GM21515 (cell line): Measurements from ENCODE around the gene WDR7.
"Not testable (repeated sequence)": the region's sequence is repeated elsewhere in the genome, so short reads cannot be mapped to it uniquely, and the experiment has no call there.

Experiments used
- ATAC-seq: cut with Tn5 transposase; IDR thresholded peaks from one replicate; pipeline ENCODE4 v1.9.1; 2021; ENCODE audit not compliant: unreplicated experiment

The WDR7 gene

DNA sequence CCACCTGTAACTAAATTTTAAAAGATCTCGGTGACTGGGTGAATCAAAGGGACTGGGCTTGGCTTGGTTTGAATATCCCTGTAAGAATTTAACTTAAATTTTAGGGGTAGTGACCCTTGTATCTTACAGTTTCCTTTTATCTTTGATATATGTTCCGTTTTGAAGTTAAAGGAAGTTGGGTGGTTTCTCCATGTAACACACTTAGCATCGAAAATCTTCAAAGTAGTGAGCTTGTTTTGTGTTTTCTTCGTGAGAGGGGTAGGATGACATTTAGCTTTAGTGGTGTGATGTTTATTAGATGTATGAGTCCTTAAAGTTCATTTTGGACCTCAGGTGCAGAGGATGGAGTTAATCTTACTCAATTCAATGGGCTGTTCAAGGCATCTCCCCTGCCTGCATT is 1.6 kb downstream of the WDR7 start:
- no peak for ATAC-seq

DNA sequence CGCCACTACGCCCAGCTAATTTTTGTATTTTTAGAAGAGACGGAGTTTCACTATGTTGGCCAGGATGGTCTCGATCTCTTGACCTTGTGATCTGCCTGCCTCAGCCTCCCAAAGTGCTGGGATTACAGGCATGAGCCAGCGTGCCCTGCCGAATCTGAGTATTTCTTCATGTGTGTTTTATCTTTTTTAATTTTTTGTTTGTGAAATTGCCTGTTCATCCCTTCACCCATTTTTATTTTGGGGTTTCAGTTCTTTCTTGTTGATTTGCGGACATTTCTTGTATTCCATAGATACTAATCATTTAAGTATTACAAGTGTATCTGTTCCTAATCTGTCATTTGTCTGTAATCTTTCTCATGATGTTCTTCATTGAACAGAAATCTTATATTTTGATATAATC is 3.1 kb downstream of the WDR7 start:
- ATAC-seq: not testable (repeated sequence)

DNA sequence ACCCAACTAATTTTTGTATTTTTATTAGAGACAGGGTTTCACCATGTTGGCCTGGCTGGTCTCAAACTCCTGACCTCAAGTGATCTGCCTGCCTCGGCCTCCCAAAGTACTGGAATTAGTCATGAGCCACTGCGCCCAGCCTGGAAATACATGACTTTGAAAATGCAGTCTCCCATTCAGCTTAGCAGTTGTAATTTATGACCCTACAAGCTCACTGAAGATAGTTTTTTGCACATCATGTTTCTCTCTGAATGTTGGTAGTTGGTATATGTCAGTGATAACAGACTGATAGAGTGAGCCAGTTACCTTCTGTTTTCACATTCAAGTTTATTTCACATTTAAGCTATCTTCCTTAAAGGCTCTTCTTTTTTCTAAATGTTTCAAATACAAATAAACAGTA is 7.1 kb downstream of the WDR7 start:
- ATAC-seq: no peak

DNA sequence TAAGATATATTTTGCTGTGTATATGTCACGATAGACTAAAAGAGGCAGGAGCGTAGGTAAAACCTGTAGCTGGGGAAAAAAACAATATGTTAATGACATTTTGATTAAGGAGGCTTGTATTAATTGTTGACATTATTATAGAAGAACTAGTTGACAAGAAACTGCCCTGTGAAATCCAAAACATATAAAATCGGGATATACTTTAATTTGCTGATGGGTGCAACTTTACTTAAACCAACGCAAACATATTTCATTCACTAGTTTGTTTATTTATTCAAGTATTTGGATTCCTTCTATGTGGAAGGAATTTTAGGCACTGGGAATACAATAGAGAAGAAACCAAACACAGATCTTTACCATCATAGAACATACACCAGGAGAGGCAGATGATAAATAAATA is 8.0 kb downstream of the WDR7 start:
- no peak for ATAC-seq

DNA sequence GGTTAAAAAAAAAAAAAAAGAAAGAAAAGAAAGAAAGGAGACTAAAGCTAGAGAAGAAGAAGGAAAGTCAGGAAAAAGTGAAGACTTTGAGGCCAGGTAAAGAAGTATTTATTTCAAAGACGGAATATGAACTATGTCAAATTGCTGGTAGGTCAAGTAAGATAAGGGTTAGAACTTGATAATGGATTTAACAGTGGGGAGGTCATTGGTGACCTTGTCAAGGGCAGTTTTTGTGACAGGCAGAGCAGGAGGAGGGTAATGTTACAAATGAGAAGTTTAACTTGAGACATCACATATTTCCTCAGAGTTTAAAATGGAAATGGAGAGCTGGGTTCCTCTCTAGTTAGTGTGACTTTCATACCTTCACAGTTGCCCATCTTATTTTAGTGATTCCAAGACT is 9.5 kb downstream of the WDR7 start:
- ATAC-seq: no peak

DNA sequence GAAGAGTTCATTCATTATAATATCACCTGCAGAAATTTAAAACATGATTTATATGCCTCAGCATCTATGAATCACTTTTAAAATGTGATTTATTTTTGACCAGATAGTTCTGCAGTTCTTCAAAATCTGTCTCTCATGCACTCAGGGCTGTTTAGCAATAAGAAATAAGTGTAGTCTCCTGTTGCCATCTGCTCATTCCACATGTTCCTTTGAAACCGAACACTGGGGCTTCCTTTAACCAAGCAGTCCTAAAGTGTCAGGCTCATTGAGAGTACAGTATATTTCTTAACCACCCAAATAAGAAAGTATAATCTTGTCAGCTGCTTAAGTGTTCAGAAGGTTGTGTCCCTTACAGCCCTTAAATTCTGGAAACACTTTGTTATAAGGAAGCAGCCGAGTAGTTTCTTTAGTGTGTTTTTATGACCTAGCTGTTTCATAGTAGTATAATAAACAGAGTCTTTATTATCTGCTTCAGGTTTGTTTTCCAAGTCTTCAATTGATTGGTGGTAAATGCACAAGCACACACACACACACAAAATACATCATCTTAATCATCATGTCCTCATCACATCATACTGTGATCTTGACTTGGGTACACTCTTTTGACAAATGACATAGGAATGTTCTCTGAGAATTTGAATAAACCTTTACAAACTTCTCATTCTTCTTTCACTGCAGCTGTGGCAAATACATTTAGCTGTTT is 10.4 kb downstream of the WDR7 start:
- no peak for ATAC-seq

DNA sequence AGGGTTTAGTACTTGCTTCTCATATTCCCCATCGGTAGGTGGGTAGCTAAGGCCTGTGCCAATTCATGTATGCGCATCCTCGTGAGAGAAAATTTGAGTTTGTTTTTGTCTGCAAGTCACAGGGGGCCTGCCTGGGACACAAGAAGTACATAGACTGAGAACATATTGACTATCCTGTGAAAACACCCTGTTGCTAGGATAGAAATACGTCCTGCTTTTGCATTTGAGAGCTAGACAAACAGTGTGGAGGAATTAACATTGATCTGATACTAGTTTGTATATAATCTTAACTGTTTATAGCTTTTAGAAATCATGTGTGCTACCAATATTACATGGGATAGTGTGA is 10.9 kb downstream of the WDR7 start:
- no peak for ATAC-seq

DNA sequence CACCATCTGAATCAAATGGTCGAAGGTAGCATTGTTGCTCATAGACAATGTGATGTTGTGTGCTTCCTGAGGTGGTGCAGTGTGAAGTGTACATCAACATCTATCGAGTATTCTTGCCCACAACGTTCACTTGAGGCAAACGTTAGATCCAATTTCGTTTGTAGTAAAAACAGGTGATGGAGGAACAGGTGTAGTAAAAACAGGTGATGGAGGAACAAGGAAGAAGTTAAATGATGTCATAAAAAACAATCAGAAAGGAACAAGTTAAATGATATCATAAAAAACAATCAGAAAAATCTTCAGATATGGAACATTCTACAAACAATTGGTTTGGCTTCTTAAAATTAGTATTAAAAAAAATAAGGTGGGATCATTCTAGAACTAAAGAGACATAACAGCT is 11.3 kb downstream of the WDR7 start:
- no peak for ATAC-seq

DNA sequence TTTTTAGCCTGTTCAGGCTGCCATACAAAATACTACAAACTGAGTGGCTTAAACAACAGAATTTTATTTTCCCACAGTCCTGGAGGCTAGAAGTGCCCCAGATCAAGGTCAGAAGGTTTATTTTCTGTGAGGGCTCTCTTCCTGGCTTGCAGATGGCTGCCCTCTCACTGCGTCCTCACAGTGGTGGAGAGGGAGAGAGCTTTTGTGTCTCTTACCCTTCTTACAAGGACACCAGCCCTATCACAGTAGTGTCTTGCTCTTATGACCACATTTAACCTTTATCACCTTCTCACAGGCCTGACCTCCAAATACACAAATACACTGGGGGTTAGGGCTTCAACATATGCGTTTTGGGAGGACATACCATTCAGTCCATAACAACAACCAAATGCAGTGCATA is 11.7 kb downstream of the WDR7 start:
- no peak for ATAC-seq

DNA sequence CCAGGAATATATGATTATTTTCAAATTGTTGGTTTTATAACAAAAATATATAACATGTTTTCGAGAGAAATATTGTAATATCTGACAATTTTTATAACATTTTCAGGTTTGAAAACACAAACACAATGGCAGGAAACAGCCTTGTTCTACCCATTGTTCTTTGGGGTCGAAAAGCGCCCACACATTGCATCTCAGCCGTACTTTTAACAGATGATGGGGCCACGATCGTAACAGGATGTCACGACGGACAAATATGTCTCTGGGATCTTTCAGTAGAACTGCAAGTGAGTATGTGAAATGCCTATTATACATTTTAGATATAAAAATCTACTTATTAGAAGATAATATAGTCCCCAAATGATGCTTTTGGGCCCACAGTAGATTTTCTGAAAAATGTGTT is 21.2 kb downstream of the WDR7 start:
- ATAC-seq: no peak

DNA sequence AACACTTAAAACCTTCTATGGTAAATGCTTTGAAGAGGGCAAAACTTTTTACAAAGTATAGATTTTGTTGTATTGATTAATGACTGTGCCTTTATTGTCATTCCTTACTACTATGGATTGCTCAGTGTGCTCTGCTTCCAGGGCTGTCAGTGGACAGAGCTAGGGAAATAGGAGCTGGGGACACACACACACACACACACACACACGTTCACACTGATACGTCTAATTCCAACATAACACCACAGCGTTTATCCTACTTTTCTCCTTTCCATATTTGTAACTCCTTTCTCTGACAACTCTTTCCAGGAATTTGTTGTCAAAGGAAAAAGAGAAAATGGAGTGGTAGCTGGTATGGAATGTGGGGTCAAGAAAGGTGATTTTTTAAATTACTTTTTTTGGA is 21.8 kb downstream of the WDR7 start:
- no peak for ATAC-seq

DNA sequence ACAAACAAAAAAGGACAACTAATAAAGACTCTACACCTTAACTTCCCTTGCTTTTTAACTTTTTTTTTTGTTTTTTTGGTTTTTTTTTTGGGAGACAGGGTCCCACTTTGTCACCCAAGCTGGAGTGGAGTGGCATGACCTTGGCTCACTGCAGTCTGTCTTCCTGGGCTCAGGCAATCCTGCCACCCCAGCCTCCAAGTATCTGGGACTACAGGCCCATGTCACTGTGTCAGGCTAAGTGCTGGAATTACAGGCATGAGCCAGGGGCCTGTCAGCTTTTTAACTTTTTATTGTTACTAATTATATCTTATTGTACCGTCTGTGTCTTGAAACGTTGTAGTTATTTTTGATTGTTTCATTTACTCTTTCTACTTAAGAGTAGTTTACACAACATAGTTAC is 25.5 kb downstream of the WDR7 start:
- ATAC-seq: no peak

DNA sequence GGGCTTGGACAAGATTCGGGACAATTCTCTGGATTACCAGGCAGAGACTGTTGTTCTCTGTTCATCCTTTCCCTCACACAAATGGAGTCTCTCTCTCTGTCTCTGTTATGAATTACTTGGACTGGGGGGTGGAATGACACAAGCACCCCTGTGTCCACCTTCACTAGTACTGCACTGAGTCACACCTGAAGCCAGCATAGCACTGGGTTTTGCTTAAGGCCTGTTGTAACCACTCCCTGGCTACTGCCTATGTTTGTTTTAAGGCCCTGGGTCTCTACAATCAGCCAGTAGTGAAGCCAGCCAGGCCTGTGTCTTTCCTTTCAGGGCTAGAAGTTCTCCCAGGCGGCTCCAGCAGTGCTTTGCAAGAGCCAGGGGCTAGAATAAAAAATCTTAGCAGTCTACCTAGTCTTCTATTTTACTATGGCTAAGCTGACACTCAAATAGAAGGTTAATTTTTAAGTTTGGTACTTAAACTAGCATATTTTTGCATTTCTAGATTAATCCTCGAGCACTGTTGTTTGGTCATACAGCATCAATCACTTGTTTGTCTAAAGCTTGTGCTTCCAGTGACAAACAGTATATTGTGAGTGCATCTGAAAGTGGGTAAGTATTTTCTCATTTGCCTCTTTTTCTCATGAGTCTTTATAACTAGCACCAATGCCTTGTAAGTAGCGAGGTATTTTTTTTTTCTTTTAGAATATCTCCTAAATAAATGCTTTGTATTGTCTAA is 27.8 kb downstream of the WDR7 start:
- no peak for ATAC-seq

DNA sequence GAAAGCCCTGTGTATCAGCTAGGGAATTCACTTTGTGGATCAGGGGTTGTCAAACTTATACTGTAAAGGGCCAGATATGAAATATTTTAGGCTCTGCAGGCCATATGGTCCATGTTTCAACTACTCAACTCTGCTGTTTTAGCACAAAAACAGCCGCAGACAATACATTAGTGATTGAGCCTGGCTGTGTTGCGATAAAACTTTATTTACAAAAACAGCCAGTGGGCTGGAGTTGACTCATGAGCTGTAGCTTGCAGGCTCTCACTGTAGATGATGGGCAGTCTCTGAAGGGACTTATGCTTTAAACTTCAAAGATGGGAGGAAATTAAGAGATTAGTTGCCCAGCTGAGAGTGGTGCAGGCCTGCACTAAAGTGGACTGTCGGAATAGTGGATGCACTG is 33.1 kb downstream of the WDR7 start:
- ATAC-seq: no peak

DNA sequence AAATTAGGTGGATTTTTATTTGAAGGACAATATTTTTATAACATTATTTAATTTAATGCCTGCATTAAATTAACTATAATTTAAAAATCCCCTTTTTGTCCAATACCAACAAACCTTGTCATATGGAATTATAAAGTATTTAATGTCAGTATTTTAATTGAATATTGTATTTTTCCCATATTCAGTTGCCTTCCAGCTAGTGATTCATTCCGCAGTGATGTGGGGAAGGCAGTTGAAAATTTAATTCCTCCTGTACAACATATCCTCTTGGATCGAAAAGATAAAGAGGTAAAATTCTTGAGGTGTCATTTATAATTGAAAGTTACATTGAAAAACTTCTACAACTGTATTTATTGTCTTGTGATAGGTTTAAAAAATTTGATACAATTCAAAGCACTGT is 40.4 kb downstream of the WDR7 start:
- ATAC-seq: no peak

DNA sequence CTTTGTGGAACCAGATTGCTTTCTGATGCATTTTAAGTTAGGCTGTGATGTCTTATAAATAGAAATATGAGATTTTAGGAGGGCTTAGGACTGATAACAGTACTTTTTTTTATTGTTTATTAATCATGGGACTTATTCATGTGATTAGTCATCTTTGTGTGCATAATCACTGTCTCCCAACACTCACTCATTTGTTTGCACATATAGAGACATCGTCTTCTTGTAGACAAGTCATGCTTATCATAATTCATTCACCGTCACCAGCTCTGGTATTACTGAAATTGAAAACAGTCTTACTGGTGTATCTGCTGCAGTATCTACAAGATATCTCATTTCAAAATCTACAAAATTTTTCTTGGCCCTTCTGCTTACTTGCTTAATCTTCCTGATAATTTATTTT is 45.8 kb downstream of the WDR7 start:
- no peak for ATAC-seq

DNA sequence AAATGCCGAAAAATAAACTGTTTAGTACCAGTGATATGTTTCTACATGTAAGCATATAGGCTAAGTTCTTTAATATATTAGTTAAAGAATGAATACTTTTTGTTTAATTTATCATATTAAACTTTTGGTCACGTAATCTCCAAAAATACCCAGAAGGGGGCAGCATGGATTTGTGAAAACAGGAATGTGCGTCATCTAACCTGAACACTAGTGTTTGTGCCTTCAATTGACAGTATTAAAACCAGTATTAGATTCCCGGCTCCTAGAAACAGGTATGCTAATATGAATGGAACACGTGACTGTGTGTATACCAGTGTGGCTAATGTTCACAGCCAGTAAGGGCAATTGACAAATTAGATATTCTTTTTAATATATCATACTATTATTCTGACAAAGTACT is 51.8 kb downstream of the WDR7 start:
- ATAC-seq: no peak

DNA sequence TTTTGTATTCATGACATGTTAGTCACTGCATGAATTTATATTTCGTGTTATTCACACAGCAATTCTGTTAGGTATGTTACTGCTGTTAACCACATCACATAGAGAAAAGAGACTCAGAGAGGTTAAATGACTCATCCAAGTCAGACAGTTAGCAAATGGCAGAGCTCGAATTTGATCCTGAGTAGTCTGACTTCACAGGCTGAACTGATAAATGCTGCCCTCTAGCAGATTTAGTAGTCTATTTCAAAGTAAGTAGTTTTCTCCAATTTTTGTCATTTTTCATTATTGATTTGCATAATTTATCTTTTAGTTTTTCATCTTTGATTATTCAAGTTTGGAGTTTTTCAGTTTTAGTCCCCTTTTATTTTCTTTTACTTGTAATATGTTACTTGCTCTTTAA is 58.3 kb downstream of the WDR7 start:
- ATAC-seq: peak; percentile 94

DNA sequence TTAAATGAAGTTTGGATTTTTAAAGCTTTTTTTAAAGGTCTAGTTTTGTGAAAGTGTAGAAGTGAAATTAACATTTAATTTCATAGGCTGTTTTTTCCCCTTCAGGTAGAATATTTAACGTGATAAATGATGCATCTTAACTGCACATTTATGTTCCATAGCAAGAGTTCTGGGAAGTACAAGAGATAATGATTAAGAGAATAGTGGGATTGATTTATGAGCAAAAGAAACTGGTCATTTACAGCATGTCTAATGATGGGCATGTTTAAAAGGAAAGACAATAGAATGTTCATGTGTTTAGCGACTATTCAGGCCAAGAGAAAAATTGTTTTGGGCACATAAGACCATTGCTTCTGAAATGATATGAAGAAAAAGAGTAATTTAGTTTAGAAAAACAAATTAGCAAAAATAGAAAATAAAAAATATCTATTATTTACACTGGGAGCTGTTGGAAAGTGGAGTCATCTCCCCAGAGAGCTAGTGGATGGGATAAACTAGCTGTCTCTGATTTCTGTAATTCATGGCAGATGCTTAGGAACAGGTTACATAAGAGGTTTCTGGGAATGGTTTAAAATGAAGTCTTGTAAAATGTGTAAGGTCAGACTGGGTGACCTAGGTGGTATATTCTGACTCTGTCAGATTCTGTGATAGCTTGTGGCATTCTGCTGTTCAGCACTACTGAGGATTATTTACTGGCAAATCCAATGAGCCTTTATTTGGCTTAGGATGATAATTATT is 60.7 kb downstream of the WDR7 start:
- no peak for ATAC-seq

DNA sequence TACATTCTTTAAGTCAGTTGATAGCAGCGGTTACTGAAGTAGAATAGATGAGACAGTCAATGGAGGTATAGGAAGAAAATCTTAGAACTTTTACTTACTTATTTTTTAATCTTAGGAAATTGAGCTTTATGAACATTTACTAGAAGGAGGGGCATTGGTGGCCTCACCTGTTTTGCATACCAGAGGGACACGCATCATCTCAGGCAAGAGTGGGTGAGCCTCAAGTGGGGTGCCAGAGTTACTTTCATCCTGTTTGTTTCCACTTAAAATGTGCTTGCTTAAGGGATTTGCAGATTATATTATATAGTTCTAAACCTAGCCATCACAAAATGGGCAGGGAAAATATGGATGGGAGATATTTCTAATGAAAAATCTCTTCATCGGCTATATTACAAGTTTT is 61.6 kb downstream of the WDR7 start:
- no peak for ATAC-seq

DNA sequence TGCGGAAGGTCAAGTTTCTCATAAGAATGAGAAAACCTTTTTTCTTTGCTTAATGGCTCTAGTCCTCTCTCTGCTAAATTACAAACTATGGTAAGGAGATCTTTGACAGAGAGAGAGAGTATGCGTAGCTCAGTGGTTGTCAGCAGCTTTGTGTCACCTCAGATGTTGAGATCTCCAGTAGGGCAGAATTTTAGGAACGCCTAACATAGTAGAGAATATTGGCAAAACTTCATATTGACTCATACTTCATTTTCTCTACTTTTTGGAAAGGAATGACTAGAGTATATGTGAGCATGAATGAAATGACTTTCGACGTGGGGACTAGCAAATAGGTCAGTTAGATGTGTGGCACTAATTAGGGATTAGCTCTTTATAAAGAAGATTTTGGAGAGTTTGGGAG is 64.0 kb downstream of the WDR7 start:
- ATAC-seq: no peak

DNA sequence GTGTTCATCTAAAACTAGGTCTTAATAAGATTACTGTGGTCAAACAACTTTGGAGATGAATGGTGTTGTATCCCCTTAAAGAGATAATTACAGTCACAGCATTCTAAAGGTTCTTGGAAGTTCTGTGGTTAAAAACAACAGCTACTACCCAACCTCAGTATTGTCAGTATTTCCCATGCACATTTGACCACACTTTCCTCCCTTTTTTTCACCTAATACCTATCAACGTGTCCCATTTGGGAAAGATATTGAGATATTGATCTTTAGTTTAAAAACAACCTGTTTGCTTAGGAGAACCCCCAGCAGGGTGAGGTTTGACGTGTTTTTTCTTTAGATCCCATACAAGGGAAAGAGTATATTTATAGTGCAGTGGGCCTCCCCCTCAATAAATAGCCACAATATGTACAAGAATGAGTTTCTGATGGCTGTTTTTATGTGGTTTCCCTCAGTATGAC is 65.6 kb downstream of the WDR7 start:
- ATAC-seq: no peak
